HEK293 (cell line): ENCODE results near the gene CCNYL1.

Experiments used
- CTCF ChIA-PET: fragments of 350-600 bp; formaldehyde crosslinking; extraction: SDS; loops from one replicate; lab custom pipeline; 2021; ENCODE audit warnings: antibody characterized with exemption; lab: Yijun Ruan, JAX
- POLR2A ChIA-PET: fragments of 300-600 bp; formaldehyde crosslinking; extraction: SDS; loops from one replicate; lab custom pipeline; 2020; ENCODE audit warnings: antibody characterized with exemption, inconsistent platforms; lab: Yijun Ruan, JAX
- H3K27ac ChIP-seq: fragments of 200-500 bp; sonication (Bioruptor generic); 2 replicates; pipeline ENCODE4 v1.5.1; 2014; ENCODE audit warnings: low read depth, low read length, control low read depth, inconsistent platforms; ENCODE audit errors: extremely low read depth
- H3K36me3 ChIP-seq, 2 experiments: fragments of 200-500 bp in 1 of 2; sonication (Bioruptor generic) in 1 of 2; 1 replicate in 1 of 2; 2 replicates in 1 of 2; pipeline ENCODE4 v1.5.1; 2014 to 2017; ENCODE audit warnings: inconsistent platforms in 2 of 2, low read length in 2 of 2; ENCODE audit not compliant: control insufficient read depth in 2 of 2, insufficient read depth in 1 of 2
- H3K4me1 ChIP-seq: fragments of 200-500 bp; sonication (Bioruptor generic); 2 replicates; pipeline ENCODE4 v1.5.1; 2014; ENCODE audit warnings: mild to moderate bottlenecking, low read length, inconsistent platforms; ENCODE audit not compliant: control insufficient read depth, insufficient read depth
- H3K4me3 ChIP-seq: 2 replicates; pipeline ENCODE4 v1.5.1; 2011; ENCODE audit warnings: low read depth, mild to moderate bottlenecking, control low read depth, low read length, moderate library complexity
- H3K9me3 ChIP-seq: fragments of 200-500 bp; sonication (Bioruptor generic); 2 replicates; pipeline ENCODE4 v1.5.1; 2014; ENCODE audit warnings: low read depth, low read length, inconsistent platforms; ENCODE audit not compliant: control insufficient read depth, insufficient read depth
- BCL11A ChIP-seq: fragments of 450-650 bp; formaldehyde crosslinking; IDR thresholded peaks from 2 replicates; pipeline ENCODE4 v1.5.1; 2016; ENCODE audit warnings: low read depth, missing biosample characterization, missing genetic modification characterization
- GFI1B ChIP-seq: fragments of 450-650 bp; formaldehyde crosslinking; IDR thresholded peaks from 2 replicates; pipeline ENCODE4 v1.5.1; 2016; ENCODE audit warnings: missing biosample characterization, missing genetic modification characterization
- MZF1 ChIP-seq: fragments of 450-650 bp; formaldehyde crosslinking; IDR thresholded peaks from 2 replicates; pipeline ENCODE4 v1.5.1; 2017; ENCODE audit warnings: missing biosample characterization, missing genetic modification characterization, borderline replicate concordance
- PRDM4 ChIP-seq: fragments of 450-650 bp; formaldehyde crosslinking; IDR thresholded peaks from 2 replicates; pipeline ENCODE4 v1.5.1; 2017; ENCODE audit warnings: missing biosample characterization, missing genetic modification characterization
- SP7 ChIP-seq: fragments of 450-650 bp; formaldehyde crosslinking; IDR thresholded peaks from 2 replicates; pipeline ENCODE4 v1.5.1; 2016; ENCODE audit warnings: missing biosample characterization, missing genetic modification characterization
- ZBTB1 ChIP-seq: fragments of 450-650 bp; formaldehyde crosslinking; IDR thresholded peaks from 2 replicates; pipeline ENCODE4 v1.5.1; 2016; ENCODE audit warnings: missing biosample characterization, missing genetic modification characterization
- ZBTB11 ChIP-seq: fragments of 450-650 bp; formaldehyde crosslinking; conservative IDR thresholded peaks from 2 replicates; pipeline ENCODE4 v1.5.1; 2016; ENCODE audit warnings: low read depth, missing biosample characterization, missing genetic modification characterization
- ZFP37 ChIP-seq: fragments of 450-650 bp; formaldehyde crosslinking; IDR thresholded peaks from 2 replicates; pipeline ENCODE4 v1.5.1; 2016; ENCODE audit warnings: missing biosample characterization, missing genetic modification characterization
- ZNF140 ChIP-seq: fragments of 450-650 bp; formaldehyde crosslinking; IDR thresholded peaks from 2 replicates; pipeline ENCODE4 v1.5.1; 2016; ENCODE audit warnings: missing biosample characterization, missing genetic modification characterization
- ZNF157 ChIP-seq: fragments of 450-650 bp; formaldehyde crosslinking; IDR thresholded peaks from 2 replicates; pipeline ENCODE4 v1.5.1; 2016; ENCODE audit warnings: missing biosample characterization, missing genetic modification characterization
- ZNF175 ChIP-seq: fragments of 450-650 bp; formaldehyde crosslinking; IDR thresholded peaks from 2 replicates; pipeline ENCODE4 v1.5.1; 2016; ENCODE audit warnings: missing biosample characterization, missing genetic modification characterization
- ZNF214 ChIP-seq: fragments of 450-650 bp; formaldehyde crosslinking; IDR thresholded peaks from 2 replicates; pipeline ENCODE4 v1.5.1; 2017; ENCODE audit warnings: missing biosample characterization, mild to moderate bottlenecking, missing genetic modification characterization, borderline replicate concordance
- ZNF221 ChIP-seq: fragments of 450-650 bp; formaldehyde crosslinking; IDR thresholded peaks from 2 replicates; pipeline ENCODE4 v1.5.1; 2017; ENCODE audit warnings: missing biosample characterization, missing genetic modification characterization, borderline replicate concordance
- ZNF473 ChIP-seq: fragments of 450-650 bp; formaldehyde crosslinking; IDR thresholded peaks from 2 replicates; pipeline ENCODE4 v1.5.1; 2017; ENCODE audit warnings: missing biosample characterization, missing genetic modification characterization
- ZNF513 ChIP-seq: fragments of 450-650 bp; IDR thresholded peaks from 2 replicates; pipeline ENCODE4 v1.5.1; 2018; ENCODE audit warnings: missing biosample characterization, missing genetic modification characterization
- ZNF521 ChIP-seq: fragments of 450-650 bp; formaldehyde crosslinking; IDR thresholded peaks from 2 replicates; pipeline ENCODE4 v1.5.1; 2017; ENCODE audit warnings: missing biosample characterization, mild to moderate bottlenecking, missing genetic modification characterization
- ZNF548 ChIP-seq: fragments of 450-650 bp; formaldehyde crosslinking; IDR thresholded peaks from 2 replicates; pipeline ENCODE4 v1.5.1; 2016; ENCODE audit warnings: missing biosample characterization, missing genetic modification characterization
- ZNF549 ChIP-seq: fragments of 450-650 bp; IDR thresholded peaks from 2 replicates; pipeline ENCODE4 v1.5.1; 2018; ENCODE audit warnings: missing biosample characterization, missing genetic modification characterization, mild to moderate bottlenecking, inconsistent platforms, moderate library complexity
- ZNF654 ChIP-seq: fragments of 450-650 bp; formaldehyde crosslinking; IDR thresholded peaks from 2 replicates; pipeline ENCODE4 v1.5.1; 2016; ENCODE audit warnings: low read depth, missing biosample characterization, missing genetic modification characterization
- ZSCAN30 ChIP-seq: fragments of 450-650 bp; IDR thresholded peaks from 2 replicates; pipeline ENCODE4 v1.5.1; 2018; ENCODE audit warnings: missing biosample characterization, mild to moderate bottlenecking, missing genetic modification characterization, moderate library complexity
- ZXDB ChIP-seq: fragments of 450-650 bp; formaldehyde crosslinking; IDR thresholded peaks from 2 replicates; pipeline ENCODE4 v1.5.1; 2016; ENCODE audit warnings: missing biosample characterization, missing genetic modification characterization

Gene CCNYL1

GRCh38 chr2:207758025-207758424, 46.6 kb downstream of the CCNYL1 start:
- ChIA-PET CTCF (interaction anchor here (1.5 kb wide), 1 partner anchor 282 kb away, joined by 3 read pairs; no protein-coding TSS in a partner anchor), POLR2A (interaction anchor here (0.7 to 2.4 kb wide), 2 partner anchors 11 to 54 kb away, joined by 6 to 7 read pairs; partner anchors contain the start of gene FZD5)
- Histone ChIP-seq H3K9me3 (no peaks in the 10 kb centered on the region), H3K4me1 (no peaks in the 10 kb centered on the region)
- TF ChIP-seq ZNF221 (tag by site-specific recombination) (no peak), ZNF654 (tag by site-specific recombination) (no peak), ZSCAN30 (tag by site-specific recombination) (no peak), ZNF521 (tag by site-specific recombination) (no peak), ZBTB1 (tag by site-specific recombination) (no peak), PRDM4 (tag by site-specific recombination) (no peak), SP7 (no peak), ZNF175 (tag by site-specific recombination) (no peak), ZNF140 (tag by site-specific recombination) (no peak), ZBTB11 (tag by site-specific recombination) (no peak), ZNF513 (tag by site-specific recombination) (no peak), ZNF214 (tag by site-specific recombination) (no peak), ZNF548 (tag by site-specific recombination) (no peak), ZNF473 (no peak), BCL11A (no peak), ZNF549 (tag by site-specific recombination) (no peak), ZFP37 (tag by site-specific recombination) (no peak), GFI1B (tag by site-specific recombination) (no peak), ZNF157 (tag by site-specific recombination) (no peak)
- TF ChIP-seq, all 188 proteins: peak for 0
- peaks cover 8 to 34% of the 10 kb centered on the region in 2 experiments; a peak in 2 of 3 replicates for H3K36me3 ChIP-seq
- H3K4me3 ChIP-seq: no peak overlapping the region
- H3K27ac ChIP-seq: no peak overlapping the region

GRCh38 chr2:207759890-207760289, 48.5 kb downstream of the CCNYL1 start:
- ChIA-PET CTCF (interaction anchor here (0.6 to 1.4 kb wide), 3 partner anchors 151 to 290 kb away, joined by 3 to 6 read pairs (median 3); no protein-coding TSS in a partner anchor), POLR2A (interaction anchor here (0.7 kb wide), 1 partner anchor 106 kb away, joined by 7 read pairs; no protein-coding TSS in a partner anchor)
- H3K4me3 ChIP-seq: no peak overlapping the region
- H3K4me1 ChIP-seq: peaks cover 7% of the 10 kb centered on the region
- H3K9me3 ChIP-seq: no peaks in the 10 kb centered on the region
- no peak overlapping the region for H3K27ac ChIP-seq
- H3K36me3 ChIP-seq: peaks cover 5 to 25% of the 10 kb centered on the region in 2 experiments; a peak in 2 of 3 replicates
- TF ChIP-seq ZXDB (tag by site-specific recombination): no peak
- no peak for TF ChIP-seq MZF1
- TF ChIP-seq PRDM4 (tag by site-specific recombination): no peak
